Measurements from ENCODE around the gene NOL7.

The NOL7 gene

GRCh38 chr6:13660273-13660672, 45.1 kb downstream of the NOL7 start:
- DNase-seq, result no peak

GRCh38 chr6:13660893-13661292, 45.8 kb downstream of the NOL7 start:
- DNase-seq, result no peak

GRCh38 chr6:13661647-13662046, 46.5 kb downstream of the NOL7 start:
- DNase-seq, result no peak

GRCh38 chr6:13662651-13663334, 47.7 kb downstream of the NOL7 start:
- no peak for DNase-seq

GRCh38 chr6:13663986-13664385, 48.9 kb downstream of the NOL7 start:
- DNase-seq, result no peak

GRCh38 chr6:13664703-13665352, 49.7 kb downstream of the NOL7 start:
- no peak for DNase-seq

GRCh38 chr6:13666194-13667105, 51.3 kb downstream of the NOL7 start:
- DNase-seq, result no peak

GRCh38 chr6:13667655-13668054, 52.5 kb downstream of the NOL7 start:
- DNase-seq, result no peak

GRCh38 chr6:13668291-13668928, 53.3 kb downstream of the NOL7 start:
- no peak for DNase-seq

- no peak for DNase-seq
Measured at GRCh38 chr6:13669476-13669875, 54.3 kb downstream of the NOL7 start.
